Fibroblast of pulmonary artery (primary cell): ENCODE data around the gene CLEC7A.

Experiments used
- DNase-seq: peaks from one replicate; pipeline ENCODE4 v3.0.0-alpha.2; 2010; ENCODE audit warnings: low read depth
- H3K4me3 ChIP-seq: replicated peaks from 2 replicates; pipeline ENCODE4 v1.5.1; 2011; ENCODE audit warnings: low read depth, mild to moderate bottlenecking, control low read depth, low read length, moderate library complexity
- CTCF ChIP-seq: IDR thresholded peaks from 2 replicates; pipeline ENCODE4 v1.5.1; 2011; ENCODE audit warnings: mild to moderate bottlenecking, control low read depth, low read length, inconsistent platforms; ENCODE audit errors: missing control alignments

CLEC7A gene

GRCh38 chr12:10170216-10170615 is 40.2 kb upstream of the CLEC7A start:
- DNase-seq: no peak
- no peak overlapping the region for H3K4me3 ChIP-seq
- no peak for TF ChIP-seq CTCF

- H3K4me3 ChIP-seq: no peak overlapping the region
- no peak for DNase-seq
- TF ChIP-seq CTCF: no peak
Observed at GRCh38 chr12:10169104-10169503, 39.1 kb upstream of the CLEC7A start.

- no peak for TF ChIP-seq CTCF
- DNase-seq: peak; percentile 32
- H3K4me3 ChIP-seq: no peak overlapping the region
Observed at GRCh38 chr12:10167599-10167998, 37.6 kb upstream of the CLEC7A start.

GRCh38 chr12:10165421-10165820 is 35.4 kb upstream of the CLEC7A start:
- DNase-seq: no peak
- no peak for TF ChIP-seq CTCF
- H3K4me3 ChIP-seq: no peak overlapping the region

- no peak overlapping the region for H3K4me3 ChIP-seq
- TF ChIP-seq CTCF: no peak
- DNase-seq: no peak
Observed at GRCh38 chr12:10163084-10163483, 33.1 kb upstream of the CLEC7A start.

GRCh38 chr12:10160617-10161385 is 30.8 kb upstream of the CLEC7A start:
- TF ChIP-seq CTCF: no peak
- H3K4me3 ChIP-seq: no peak overlapping the region
- no peak for DNase-seq

GRCh38 chr12:10159280-10159679 is 29.3 kb upstream of the CLEC7A start:
- H3K4me3 ChIP-seq: no peak overlapping the region
- no peak for TF ChIP-seq CTCF
- DNase-seq: no peak
